Natural killer cell (primary cell): ENCODE data around the gene CACNB3. TPM values are rescaled to one million over a fixed set of nuclear protein-coding genes. Genes with fewer than 3 reads are reported as not detected.
"Not testable (repeated sequence)": the region's sequence is repeated elsewhere in the genome, so short reads cannot be mapped to it uniquely, and the experiment has no call there.

Source experiments
- ATAC-seq, 3 donors: fragments of 150-1000 bp in 2 of 3; fragments of 200-7000 bp in 1 of 3; cut with Tn5 transposase; 1 replicate in 1 of 3; 2 replicates in 2 of 3; pipeline ENCODE4 v1.10.0; 2021; ENCODE audit warnings: mild to moderate bottlenecking in 2 of 3, moderate library complexity in 2 of 3
- DNase-seq, 2 donors: peaks; one replicate each; pipeline versions ENCODE4 v3.0.0 to v3.0.0-alpha.2; 2013 to 2021; ENCODE audit warnings: mixed read lengths in 1 of 2
- H3K27ac ChIP-seq: one replicate; pipeline ENCODE4 v1.5.1; 2013; ENCODE audit warnings: mild to moderate bottlenecking, low read length
- H3K27me3 ChIP-seq: one replicate; pipeline ENCODE4 v1.6.1; 2013; ENCODE audit warnings: low read length; ENCODE audit not compliant: control insufficient read depth, insufficient read depth
- H3K36me3 ChIP-seq: one replicate; pipeline ENCODE4 v1.6.1; 2013; ENCODE audit warnings: low read length; ENCODE audit not compliant: control insufficient read depth, insufficient read depth
- H3K4me1 ChIP-seq: one replicate; pipeline ENCODE4 v1.6.1; 2013; ENCODE audit warnings: low read length; ENCODE audit not compliant: control insufficient read depth, insufficient read depth
- H3K4me3 ChIP-seq: one replicate; pipeline ENCODE4 v1.5.1; 2013; ENCODE audit warnings: low read length
- H3K9me3 ChIP-seq: one replicate; pipeline ENCODE4 v1.6.1; 2013; ENCODE audit warnings: low read length; ENCODE audit not compliant: control insufficient read depth, insufficient read depth
- H3K27ac Mint-ChIP-seq, 2 donors: one replicate each; pipeline ENCODE4 v1.8.0; 2022; ENCODE audit warnings: mild to moderate bottlenecking in 2 of 2, mixed read lengths in 2 of 2, moderate library complexity in 1 of 2
- H3K27me3 Mint-ChIP-seq, 2 donors: one replicate each; pipeline ENCODE4 v1.8.0; 2022; ENCODE audit warnings: low read depth in 2 of 2, mixed read lengths in 2 of 2
- H3K36me3 Mint-ChIP-seq: one replicate; pipeline ENCODE4 v1.8.0; 2022; ENCODE audit warnings: mixed read lengths
- H3K4me1 Mint-ChIP-seq, 2 donors: one replicate each; pipeline ENCODE4 v1.8.0; 2022; ENCODE audit warnings: mixed read lengths in 2 of 2
- H3K4me3 Mint-ChIP-seq: one replicate; pipeline ENCODE4 v1.8.0; 2022; ENCODE audit warnings: mild to moderate bottlenecking, moderate library complexity, mixed read lengths
- H3K9me3 Mint-ChIP-seq, 2 donors: one replicate each; pipeline ENCODE4 v1.8.0; 2022; ENCODE audit warnings: mixed read lengths in 2 of 2
- CTCF ChIP-seq: fragments of 200-600 bp; IDR thresholded peaks from one replicate; pipeline ENCODE4 v1.8.0; 2022; ENCODE audit warnings: antibody characterized with exemption
- WGBS: methylation state at CpG from one replicate; pipeline ENCODE4 v1.1.7; 2013; ENCODE audit warnings: missing lambda C conversion rate; ENCODE audit not compliant: insufficient coverage; 5-methylcytosine and 5-hydroxymethylcytosine counted together
- intact Hi-C: fragments of 100-400 bp; cut with micrococcal nuclease; formaldehyde crosslinking; loops from one replicate; pipeline ENCODE4 v1.14.2; 2022
- total RNA-seq, 4 donors: library from RNA; stranded (reverse); fragments of 120-200 nt in 1 of 4; gene quantifications; one replicate each; pipeline versions ENCODE4 v1.2.3 to v1.2.4, GENCODE V29; 2013 to 2022

The CACNB3 gene
- total RNA-seq, 3 donors from 2014 or later (not counting 1 experiment from before 2014, with no cell fraction given), result 7.2 to 12.4 (median 12.2) TPM

- no peak overlapping the region for H3K4me3 ChIP-seq
- Mint-ChIP-seq H3K4me3 (no peak overlapping the region), H3K4me1 (peaks cover 11% of the 10 kb centered on the region in 2 donors), H3K27me3 (peaks cover under 1 to 15% of the 10 kb centered on the region in 2 donors), H3K36me3 (no peaks in the 10 kb centered on the region), H3K9me3 (no peaks in the 10 kb centered on the region), H3K27ac (no peak overlapping the region)
- DNase-seq (no peak), ATAC-seq (no peak)
- no peaks in the 10 kb centered on the region for H3K9me3 ChIP-seq
- H3K27me3 ChIP-seq, result peaks cover 6% of the 10 kb centered on the region
- intact Hi-C loops, result no loop called here
- peaks cover 8% of the 10 kb centered on the region for H3K4me1 ChIP-seq
- no peaks in the 10 kb centered on the region for H3K36me3 ChIP-seq
- no peak overlapping the region for H3K27ac ChIP-seq
- WGBS, result 80% methylated on average over 7 of the region's 13 CpGs
- TF ChIP-seq CTCF, result no peak
Observed at GRCh38 chr12:48857278-48857994, 39.1 kb downstream of the CACNB3 start.

GRCh38 chr12:48858043-48858442 is 39.7 kb downstream of the CACNB3 start:
- H3K27ac Mint-ChIP-seq, result no peak overlapping the region
- TF ChIP-seq CTCF, result no peak
- no peaks in the 10 kb centered on the region for H3K36me3 Mint-ChIP-seq
- Histone ChIP-seq H3K4me1 (peaks cover 2% of the 10 kb centered on the region), H3K4me3 (no peak overlapping the region), H3K27ac (no peak overlapping the region), H3K9me3 (no peaks in the 10 kb centered on the region), H3K36me3 (no peaks in the 10 kb centered on the region), H3K27me3 (peaks cover 11% of the 10 kb centered on the region)
- ATAC-seq (no peak), DNase-seq (no peak)
- H3K27me3 Mint-ChIP-seq, result peaks cover 7 to 21% of the 10 kb centered on the region in 2 donors
- no peaks in the 10 kb centered on the region for H3K9me3 Mint-ChIP-seq
- H3K4me3 Mint-ChIP-seq, result no peak overlapping the region
- intact Hi-C loops, result no loop called here
- peaks cover 5% of the 10 kb centered on the region in 2 donors for H3K4me1 Mint-ChIP-seq
- 94% methylated on average over 8 of the region's 8 CpGs for WGBS

GRCh38 chr12:48859607-48860006 is 41.3 kb downstream of the CACNB3 start:
- H3K36me3 Mint-ChIP-seq, result no peaks in the 10 kb centered on the region
- WGBS, result 100% methylated on average over 5 of the region's 5 CpGs

GRCh38 chr12:48860236-48860635 is 41.9 kb downstream of the CACNB3 start:
- Histone ChIP-seq H3K4me1 (peaks cover 13% of the 10 kb centered on the region), H3K27me3 (peaks cover 22% of the 10 kb centered on the region)
- H3K36me3 Mint-ChIP-seq, H3K4me3 ChIP-seq, intact Hi-C loops, H3K9me3 Mint-ChIP-seq, ATAC-seq, H3K4me3 Mint-ChIP-seq, H3K9me3 ChIP-seq, H3K36me3 ChIP-seq, H3K27ac ChIP-seq, H3K27ac Mint-ChIP-seq, DNase-seq: not testable (repeated sequence)
- WGBS, result 95% methylated on average over 5 of the region's 5 CpGs
- Mint-ChIP-seq H3K27me3 (peaks cover 28 to 43% of the 10 kb centered on the region in 2 donors), H3K4me1 (peaks cover 7 to 14% of the 10 kb centered on the region in 2 donors)

More at GRCh38 chr12:48859607-48860006, 41.3 kb downstream of the CACNB3 start:
- Mint-ChIP-seq H3K27me3 (peaks cover 21 to 37% of the 10 kb centered on the region in 2 donors), H3K27ac (no peak overlapping the region), H3K4me1 (peaks cover under 1 to 8% of the 10 kb centered on the region in 2 donors), H3K4me3 (no peak overlapping the region), H3K9me3 (no peaks in the 10 kb centered on the region)
- no peak overlapping the region for H3K4me3 ChIP-seq
- peaks cover 21% of the 10 kb centered on the region for H3K27me3 ChIP-seq
- no peaks in the 10 kb centered on the region for H3K9me3 ChIP-seq
- no peaks in the 10 kb centered on the region for H3K36me3 ChIP-seq
- no peak for DNase-seq
- intact Hi-C loops, result no loop called here
- H3K4me1 ChIP-seq, result peaks cover 6% of the 10 kb centered on the region
- no peak for TF ChIP-seq CTCF
- H3K27ac ChIP-seq, result no peak overlapping the region
- no peak for ATAC-seq
